Neural progenitor cell (in vitro differentiated cells): Measurements from ENCODE around the gene CD96. TPM values are rescaled to one million over a fixed set of nuclear protein-coding genes. Genes with fewer than 3 reads are reported as not detected.

ENCODE experiments used
- DNase-seq: peaks from one replicate; pipeline ENCODE4 v3.0.0-alpha.2; 2016; ENCODE audit warnings: low spot score
- H2AFZ ChIP-seq: fragments of 200-600 bp; sonication (generic); replicated peaks from 2 replicates; pipeline ENCODE4 v1.6.1; 2016; ENCODE audit warnings: antibody characterized with exemption
- H3F3A ChIP-seq: fragments of 200-600 bp; sonication (generic); 2 replicates; pipeline ENCODE4 v1.6.1; 2016; ENCODE audit warnings: antibody characterized with exemption, low read depth
- H3K27ac ChIP-seq: fragments of 200-600 bp; sonication (generic); 2 replicates; pipeline ENCODE4 v1.5.1; 2016; ENCODE audit warnings: mild to moderate bottlenecking
- H3K27me3 ChIP-seq: fragments of 200-600 bp; sonication (generic); 2 replicates; pipeline ENCODE4 v1.6.1; 2016; ENCODE audit warnings: mild to moderate bottlenecking, moderate library complexity
- H3K36me3 ChIP-seq: fragments of 200-600 bp; sonication (generic); 2 replicates; pipeline ENCODE4 v1.5.1; 2016
- H3K4me1 ChIP-seq: fragments of 200-600 bp; sonication (generic); 2 replicates; pipeline ENCODE4 v1.6.1; 2016; ENCODE audit warnings: mixed run types
- H3K4me2 ChIP-seq: fragments of 200-600 bp; sonication (generic); 2 replicates; pipeline ENCODE4 v1.6.1; 2016
- H3K4me3 ChIP-seq: fragments of 200-600 bp; sonication (generic); 2 replicates; pipeline ENCODE4 v1.5.1; 2016
- H3K79me2 ChIP-seq: fragments of 200-600 bp; sonication (generic); 2 replicates; pipeline ENCODE4 v1.6.1; 2016; ENCODE audit warnings: low read depth
- H3K9ac ChIP-seq: fragments of 200-600 bp; sonication (generic); 2 replicates; pipeline ENCODE4 v1.6.1; 2016
- H3K9me3 ChIP-seq: fragments of 200-600 bp; sonication (generic); 2 replicates; pipeline ENCODE4 v1.5.1; 2016; ENCODE audit warnings: low read depth
- H4K20me1 ChIP-seq: fragments of 200-600 bp; sonication (generic); 2 replicates; pipeline ENCODE4 v1.6.1; 2016; ENCODE audit warnings: low read depth
- H3K27ac Mint-ChIP-seq: 3 replicates; pipeline ENCODE4 v1.8.0; 2021; ENCODE audit warnings: mixed read lengths
- H3K27me3 Mint-ChIP-seq: 2 replicates; pipeline ENCODE4 v1.8.0; 2022; ENCODE audit warnings: low read depth, mild to moderate bottlenecking, inconsistent platforms, moderate library complexity, mixed read lengths; ENCODE audit not compliant: insufficient read depth
- H3K36me3 Mint-ChIP-seq: 3 replicates; pipeline ENCODE4 v1.8.0; 2021; ENCODE audit warnings: mixed read lengths
- H3K4me1 Mint-ChIP-seq: 3 replicates; pipeline ENCODE4 v1.8.0; 2021; ENCODE audit warnings: mixed read lengths
- H3K4me3 Mint-ChIP-seq: 3 replicates; pipeline ENCODE4 v1.8.0; 2021; ENCODE audit warnings: mild to moderate bottlenecking, moderate library complexity, mixed read lengths
- H3K9me3 Mint-ChIP-seq: 3 replicates; pipeline ENCODE4 v1.8.0; 2020; ENCODE audit warnings: mixed read lengths
- CTCF ChIP-seq: fragments of 200-600 bp; sonication (generic); IDR thresholded peaks from 2 replicates; pipeline ENCODE4 v1.5.1; 2017; ENCODE audit warnings: antibody characterized with exemption, mild to moderate bottlenecking
- EZH2 ChIP-seq: fragments of 200-600 bp; sonication (generic); IDR thresholded peaks from 2 replicates; pipeline ENCODE4 v1.6.1; 2017; ENCODE audit warnings: antibody characterized with exemption, mild to moderate bottlenecking, moderate library complexity
- EZH2phosphoT487 ChIP-seq: fragments of 200-600 bp; sonication (generic); IDR thresholded peaks from 2 replicates; pipeline ENCODE4 v1.6.1; 2017; ENCODE audit warnings: antibody characterized with exemption
- total RNA-seq: library from RNA; depleted of rRNA; stranded (reverse); fragments of >200 nt; gene quantifications from 2 replicates; pipeline ENCODE4 v1.2.3, GENCODE V29; 2015; ENCODE audit warnings: low replicate concordance

CD96 gene
- total RNA-seq, 1 donor from 2014 or later, result not detected

- no peaks in the 10 kb centered on the region for H3F3A ChIP-seq
- H3K36me3 ChIP-seq, result no peaks in the 10 kb centered on the region
- no peaks in the 10 kb centered on the region for H3K27me3 Mint-ChIP-seq
- no peaks in the 10 kb centered on the region for H3K9me3 ChIP-seq
- no peaks in the 10 kb centered on the region for H3K79me2 ChIP-seq
- H2AFZ ChIP-seq, result peak overlapping the region; percentile 77
- DNase-seq, result no peak
- H3K4me1 ChIP-seq, result peaks cover 7% of the 10 kb centered on the region
- no peaks in the 10 kb centered on the region for H3K27me3 ChIP-seq
- no peak overlapping the region for H3K27ac Mint-ChIP-seq
- H3K4me3 ChIP-seq, result no peak overlapping the region
- H3K36me3 Mint-ChIP-seq, result no peaks in the 10 kb centered on the region
- H3K9ac ChIP-seq, result no peak overlapping the region
- TF ChIP-seq CTCF, result no peak
- TF ChIP-seq EZH2phosphoT487, result no peak
- TF ChIP-seq EZH2, result no peak
- peaks cover 4% of the 10 kb centered on the region for H3K9me3 Mint-ChIP-seq
- H3K4me1 Mint-ChIP-seq, result peaks cover 2% of the 10 kb centered on the region
- no peak overlapping the region for H3K4me2 ChIP-seq
- no peak overlapping the region for H3K4me3 Mint-ChIP-seq
- no peak overlapping the region for H3K27ac ChIP-seq
- no peaks in the 10 kb centered on the region for H4K20me1 ChIP-seq
Observed at GRCh38 chr3:111498022-111498421, 44.0 kb upstream of the CD96 start.

- H3K36me3 Mint-ChIP-seq, result no peaks in the 10 kb centered on the region
Observed at GRCh38 chr3:111506435-111506834, 35.6 kb upstream of the CD96 start.

GRCh38 chr3:111509308-111509707, 32.7 kb upstream of the CD96 start:
- H3K9me3 ChIP-seq, result no peaks in the 10 kb centered on the region
- H3K27me3 ChIP-seq, result no peaks in the 10 kb centered on the region
- H3K36me3 ChIP-seq, result no peaks in the 10 kb centered on the region
- TF ChIP-seq EZH2 (no peak), EZH2phosphoT487 (no peak), CTCF (no peak)
- H2AFZ ChIP-seq, result no peak overlapping the region
- H3F3A ChIP-seq, result no peaks in the 10 kb centered on the region
- no peak overlapping the region for H3K27ac ChIP-seq
- no peaks in the 10 kb centered on the region for H3K9me3 Mint-ChIP-seq
- no peaks in the 10 kb centered on the region for H3K4me1 Mint-ChIP-seq
- DNase-seq, result no peak
- no peaks in the 10 kb centered on the region for H3K36me3 Mint-ChIP-seq
- peaks cover 8% of the 10 kb centered on the region for H3K4me1 ChIP-seq
- H3K27ac Mint-ChIP-seq, result no peak overlapping the region
- no peaks in the 10 kb centered on the region for H3K79me2 ChIP-seq
- no peak overlapping the region for H3K4me3 ChIP-seq
- no peaks in the 10 kb centered on the region for H4K20me1 ChIP-seq
- no peak overlapping the region for H3K4me2 ChIP-seq
- H3K27me3 Mint-ChIP-seq, result no peaks in the 10 kb centered on the region
- H3K9ac ChIP-seq, result no peak overlapping the region
- no peak overlapping the region for H3K4me3 Mint-ChIP-seq

More at GRCh38 chr3:111506435-111506834, 35.6 kb upstream of the CD96 start:
- H3K27ac ChIP-seq, result no peak overlapping the region
- H2AFZ ChIP-seq, result no peak overlapping the region
- peaks cover 4% of the 10 kb centered on the region for H3K9me3 Mint-ChIP-seq
- no peak overlapping the region for H3K9ac ChIP-seq
- H3K27me3 Mint-ChIP-seq, result no peaks in the 10 kb centered on the region
- no peak for TF ChIP-seq EZH2
- TF ChIP-seq CTCF, result no peak
- no peak for TF ChIP-seq EZH2phosphoT487
- H3F3A ChIP-seq, result no peaks in the 10 kb centered on the region
- H3K4me1 ChIP-seq, result peaks cover 8% of the 10 kb centered on the region
- H3K4me2 ChIP-seq, result no peak overlapping the region
- H3K4me3 ChIP-seq, result no peak overlapping the region
- no peak overlapping the region for H3K4me3 Mint-ChIP-seq
- no peak for DNase-seq
- no peaks in the 10 kb centered on the region for H3K4me1 Mint-ChIP-seq
- H3K9me3 ChIP-seq, result no peaks in the 10 kb centered on the region
- no peaks in the 10 kb centered on the region for H3K79me2 ChIP-seq
- H3K36me3 ChIP-seq, result no peaks in the 10 kb centered on the region
- H4K20me1 ChIP-seq, result no peaks in the 10 kb centered on the region
- no peaks in the 10 kb centered on the region for H3K27me3 ChIP-seq
- H3K27ac Mint-ChIP-seq, result no peak overlapping the region

- H3K36me3 ChIP-seq, result no peaks in the 10 kb centered on the region
- H2AFZ ChIP-seq, result no peak overlapping the region
- no peak for TF ChIP-seq EZH2
- no peak for TF ChIP-seq EZH2phosphoT487
- TF ChIP-seq CTCF, result no peak
- no peaks in the 10 kb centered on the region for H3K27me3 ChIP-seq
- Mint-ChIP-seq H3K27ac (no peak overlapping the region), H3K4me3 (no peak overlapping the region), H3K4me1 (peaks cover 20% of the 10 kb centered on the region), H3K9me3 (peaks cover 2% of the 10 kb centered on the region), H3K36me3 (no peaks in the 10 kb centered on the region), H3K27me3 (peaks cover 4% of the 10 kb centered on the region)
- no peaks in the 10 kb centered on the region for H3K79me2 ChIP-seq
- H3F3A ChIP-seq, result no peaks in the 10 kb centered on the region
- no peak overlapping the region for H3K27ac ChIP-seq
- H4K20me1 ChIP-seq, result no peaks in the 10 kb centered on the region
- no peak overlapping the region for H3K4me3 ChIP-seq
- H3K9ac ChIP-seq, result no peak overlapping the region
- no peak overlapping the region for H3K4me2 ChIP-seq
- DNase-seq, result no peak
- H3K9me3 ChIP-seq, result no peaks in the 10 kb centered on the region
- peaks cover 10% of the 10 kb centered on the region for H3K4me1 ChIP-seq
Observed at GRCh38 chr3:111517801-111518200, 24.2 kb upstream of the CD96 start.
